MCF 10A (cell line): ENCODE measurements around the gene UBTD2. TPM values are rescaled to one million over a fixed set of nuclear protein-coding genes. Genes with fewer than 3 reads are reported as not detected.

Experiments used
- BruUV-seq: library from RNA; stranded (reverse); fragments of 400-500 nt; replicated peaks from 2 replicates; lab custom pipeline; 2021; lab: Mats Ljungman, UMichigan
- CTCF ChIA-PET: fragments of 300-600 bp; sonication (Branson Sonifier 250); formaldehyde crosslinking; extraction: SDS; loops from one replicate; lab custom pipeline; 2021; ENCODE audit warnings: antibody characterized with exemption, inconsistent platforms; lab: Yijun Ruan, JAX
- POLR2A ChIA-PET: fragments of 300-600, 350-650 bp; sonication (Branson Sonifier 250); formaldehyde crosslinking; extraction: SDS; loops from one replicate; lab custom pipeline; 2020; ENCODE audit warnings: antibody characterized with exemption, inconsistent platforms; lab: Yijun Ruan, JAX
- DNase-seq: peaks from one replicate; pipeline ENCODE4 v3.0.0-alpha.2; 2018; ENCODE audit not compliant: unreplicated experiment
- H3K27ac Mint-ChIP-seq: one replicate; pipeline ENCODE4 v1.8.0; 2022; ENCODE audit warnings: mild to moderate bottlenecking, low read depth, mixed read lengths; ENCODE audit not compliant: unreplicated experiment
- H3K27me3 Mint-ChIP-seq: one replicate; pipeline ENCODE4 v1.8.0; 2022; ENCODE audit warnings: mixed read lengths; ENCODE audit not compliant: insufficient read depth, unreplicated experiment
- H3K36me3 Mint-ChIP-seq: one replicate; pipeline ENCODE4 v1.8.0; 2022; ENCODE audit warnings: mild to moderate bottlenecking, moderate library complexity, mixed read lengths; ENCODE audit not compliant: insufficient read depth, unreplicated experiment
- H3K4me1 Mint-ChIP-seq: one replicate; pipeline ENCODE4 v1.8.0; 2022; ENCODE audit warnings: mixed read lengths; ENCODE audit not compliant: insufficient read depth, unreplicated experiment
- H3K4me3 Mint-ChIP-seq: one replicate; pipeline ENCODE4 v1.8.0; 2022; ENCODE audit warnings: mild to moderate bottlenecking, moderate library complexity, mixed read lengths; ENCODE audit not compliant: unreplicated experiment
- H3K9me3 Mint-ChIP-seq: one replicate; pipeline ENCODE4 v1.8.0; 2022; ENCODE audit warnings: mixed read lengths; ENCODE audit not compliant: unreplicated experiment
- intact Hi-C: fragments of 100-400 bp; cut with micrococcal nuclease; formaldehyde crosslinking; loops from 2 replicates; pipeline ENCODE4 v1.14.1; 2022
- total RNA-seq: library from RNA; stranded (reverse); gene quantifications from 2 replicates; pipeline ENCODE4 v1.2.3, GENCODE V29; 2022
- TF ChIP-seq, protein P1 (sequence below): fragments of 200-600 bp; IDR thresholded peaks from one replicate; pipeline ENCODE4 v1.8.0; 2022; ENCODE audit warnings: antibody characterized with exemption, mild to moderate bottlenecking; ENCODE audit not compliant: unreplicated experiment

The UBTD2 gene
- total RNA-seq, 1 experiment from 2014 or later = 24.1 TPM

DNA sequence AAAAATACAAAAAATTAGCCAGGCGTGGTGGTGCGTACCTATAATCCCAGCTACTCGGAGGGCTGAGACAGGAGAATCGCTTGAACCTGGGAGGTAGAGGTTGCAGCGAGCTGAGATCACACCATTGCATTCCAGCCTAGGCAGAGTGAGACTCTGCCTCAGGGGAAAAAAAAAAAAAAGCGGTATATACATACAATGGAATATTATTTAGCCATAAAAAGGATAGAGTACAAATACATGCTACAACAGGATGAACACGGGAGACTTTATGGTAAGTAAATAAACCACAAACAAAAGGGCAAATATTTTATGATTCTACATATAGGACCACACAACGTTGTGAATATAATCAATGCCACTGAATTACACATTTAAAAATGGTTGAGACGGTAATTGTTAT is 5.2 kb downstream of the UBTD2 start:
- intact Hi-C loops = no loop called here
- BruUV-seq = no TSS peak
- Mint-ChIP-seq H3K36me3 (peaks cover 19% of the 10 kb centered on the region), H3K4me3 (no peak overlapping the region), H3K9me3 (peaks cover 7% of the 10 kb centered on the region), H3K4me1 (peaks cover 45% of the 10 kb centered on the region), H3K27me3 (no peaks in the 10 kb centered on the region), H3K27ac (no peak overlapping the region)
- DNase-seq = no peak
- ChIA-PET CTCF (no interaction called here), POLR2A (interaction anchor here (1.0 to 1.1 kb wide), 4 partner anchors 11 to 376 kb away, joined by 3 to 4 read pairs (median 3); partner anchors contain the start of gene FBXW11)
- TF ChIP-seq, protein P1, sequence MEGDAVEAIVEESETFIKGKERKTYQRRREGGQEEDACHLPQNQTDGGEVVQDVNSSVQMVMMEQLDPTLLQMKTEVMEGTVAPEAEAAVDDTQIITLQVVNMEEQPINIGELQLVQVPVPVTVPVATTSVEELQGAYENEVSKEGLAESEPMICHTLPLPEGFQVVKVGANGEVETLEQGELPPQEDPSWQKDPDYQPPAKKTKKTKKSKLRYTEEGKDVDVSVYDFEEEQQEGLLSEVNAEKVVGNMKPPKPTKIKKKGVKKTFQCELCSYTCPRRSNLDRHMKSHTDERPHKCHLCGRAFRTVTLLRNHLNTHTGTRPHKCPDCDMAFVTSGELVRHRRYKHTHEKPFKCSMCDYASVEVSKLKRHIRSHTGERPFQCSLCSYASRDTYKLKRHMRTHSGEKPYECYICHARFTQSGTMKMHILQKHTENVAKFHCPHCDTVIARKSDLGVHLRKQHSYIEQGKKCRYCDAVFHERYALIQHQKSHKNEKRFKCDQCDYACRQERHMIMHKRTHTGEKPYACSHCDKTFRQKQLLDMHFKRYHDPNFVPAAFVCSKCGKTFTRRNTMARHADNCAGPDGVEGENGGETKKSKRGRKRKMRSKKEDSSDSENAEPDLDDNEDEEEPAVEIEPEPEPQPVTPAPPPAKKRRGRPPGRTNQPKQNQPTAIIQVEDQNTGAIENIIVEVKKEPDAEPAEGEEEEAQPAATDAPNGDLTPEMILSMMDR = no peak

DNA sequence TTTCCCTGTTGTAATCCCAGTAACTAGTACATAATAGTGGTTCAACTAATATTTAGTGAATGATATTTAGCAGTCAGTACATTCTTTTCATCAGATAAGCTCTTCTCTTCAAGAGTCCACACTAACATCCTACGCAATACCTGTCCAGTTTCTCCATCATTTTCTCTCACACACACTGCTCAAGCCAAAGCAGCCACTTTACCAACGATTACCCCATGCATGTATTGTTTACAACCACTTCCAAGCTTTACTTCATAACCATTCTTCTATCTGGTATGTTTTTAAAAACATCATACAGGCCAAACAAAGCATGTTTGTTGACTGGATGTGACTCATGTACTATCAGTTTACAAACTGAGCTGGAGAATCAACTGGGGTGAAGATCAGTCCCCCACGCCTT is 7.3 kb downstream of the UBTD2 start:
- intact Hi-C loops = no loop called here
- TF ChIP-seq, protein P1 = no peak
- Mint-ChIP-seq H3K9me3 (peaks cover 7% of the 10 kb centered on the region), H3K36me3 (peaks cover 20% of the 10 kb centered on the region), H3K4me3 (no peak overlapping the region), H3K4me1 (peaks cover 35% of the 10 kb centered on the region), H3K27me3 (no peaks in the 10 kb centered on the region), H3K27ac (peak overlapping the region; percentile 58)
- CTCF ChIA-PET = interaction anchor here (0.5 to 1.6 kb wide), 6 partner anchors 9 to 268 kb away, joined by 3 to 5 read pairs (median 3); no protein-coding TSS in a partner anchor
- POLR2A ChIA-PET = interaction anchor here (0.6 to 2.3 kb wide), 8 partner anchors 9 to 888 kb away, joined by 3 to 9 read pairs (median 3); partner anchors contain the start of genes FBXW11 and NPM1
- BruUV-seq = no TSS peak
- DNase-seq = peak; percentile 76

DNA sequence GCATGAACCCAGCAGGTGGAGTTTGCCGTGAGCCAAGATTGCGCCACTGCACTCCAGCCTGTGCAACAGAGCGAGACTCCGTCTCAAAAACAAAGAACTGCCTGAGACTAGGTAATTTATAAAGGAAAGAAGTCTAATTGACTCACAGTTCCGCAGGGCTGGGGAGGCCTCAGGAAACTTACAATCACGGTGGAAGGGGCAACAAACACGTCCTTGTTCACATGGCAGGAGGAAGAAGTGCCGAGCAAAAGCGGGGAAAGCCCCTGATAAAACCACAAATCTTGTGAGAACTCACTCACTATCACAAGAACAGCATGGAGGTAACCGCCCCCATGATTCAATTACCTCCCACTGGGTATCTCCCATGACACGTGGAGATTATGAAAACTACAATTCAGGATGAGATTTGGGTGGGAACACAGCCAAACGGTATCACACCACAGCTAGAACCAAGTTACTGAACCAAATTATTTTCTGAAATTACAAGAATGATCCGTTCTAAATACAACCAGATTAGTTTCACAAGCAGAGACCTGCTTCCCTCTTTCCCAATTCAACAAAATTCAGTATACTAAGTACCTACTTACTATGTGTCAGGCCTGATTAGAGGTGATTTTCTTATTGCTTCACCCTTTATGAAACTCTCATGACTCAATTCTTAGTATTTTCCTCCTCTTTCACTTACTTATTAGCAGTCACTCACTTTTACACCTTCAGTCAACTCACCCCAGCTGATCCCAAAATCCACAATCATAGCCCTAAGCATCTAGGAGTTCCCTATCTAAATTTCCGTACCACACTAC is 8.4 kb downstream of the UBTD2 start:
- TF ChIP-seq, protein P1 = no peak
- H3K9me3 Mint-ChIP-seq = peaks cover 7% of the 10 kb centered on the region
- H3K4me1 Mint-ChIP-seq = peaks cover 26% of the 10 kb centered on the region
- no peaks in the 10 kb centered on the region for H3K27me3 Mint-ChIP-seq
- CTCF ChIA-PET = interaction anchor here (1.1 to 2.1 kb wide), 4 partner anchors 10 to 267 kb away, joined by 3 to 5 read pairs (median 3); no protein-coding TSS in a partner anchor
- H3K36me3 Mint-ChIP-seq = peaks cover 20% of the 10 kb centered on the region
- POLR2A ChIA-PET = interaction anchor here (0.6 to 4.5 kb wide), 8 partner anchors 7 to 312 kb away, joined by 3 to 22 read pairs (median 6); partner anchors contain the start of gene UBTD2
- H3K27ac Mint-ChIP-seq = peak overlapping the region; percentile 58
- intact Hi-C loops = no loop called here
- peak; percentile 74 for DNase-seq
- BruUV-seq = no TSS peak
- peak overlapping the region; percentile 0 for H3K4me3 Mint-ChIP-seq

DNA sequence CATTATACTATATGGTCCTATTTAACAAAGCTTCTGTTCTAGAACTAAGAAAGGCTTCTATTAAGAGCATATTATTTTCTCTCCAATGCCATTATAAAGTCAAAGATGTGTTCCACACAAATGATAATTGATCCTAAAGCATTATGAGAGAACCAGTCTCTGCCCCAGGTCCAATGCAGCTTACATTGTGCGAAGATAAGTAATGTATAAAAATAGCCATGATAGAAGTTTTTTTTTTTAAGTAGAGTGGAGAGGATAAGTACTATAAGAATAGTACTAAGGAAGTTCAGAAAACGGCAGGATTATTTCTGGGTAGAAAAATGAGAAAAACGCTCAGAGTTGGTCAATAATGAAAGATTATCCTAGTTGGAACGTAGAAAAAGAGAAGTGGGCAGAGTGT is 15.6 kb downstream of the UBTD2 start:
- intact Hi-C loops = no loop called here
- no TSS peak for BruUV-seq
- no peaks in the 10 kb centered on the region for H3K4me1 Mint-ChIP-seq
- no peak for DNase-seq
- peaks cover 7% of the 10 kb centered on the region for H3K36me3 Mint-ChIP-seq
- H3K27me3 Mint-ChIP-seq = no peaks in the 10 kb centered on the region
- no peak overlapping the region for H3K27ac Mint-ChIP-seq
- ChIA-PET POLR2A (interaction anchor here (0.7 to 1.7 kb wide), 3 partner anchors 8 to 14 kb away, joined by 3 to 9 read pairs (median 3); no protein-coding TSS in a partner anchor), CTCF (interaction anchor here (1.6 to 2.1 kb wide), 2 partner anchors 14 to 25 kb away, joined by 4 to 6 read pairs; no protein-coding TSS in a partner anchor)
- H3K9me3 Mint-ChIP-seq = no peaks in the 10 kb centered on the region
- H3K4me3 Mint-ChIP-seq = no peak overlapping the region
- TF ChIP-seq, protein P1 = no peak
